ENCODE measurements around the gene JARID2.

GRCh38 chr6:15296735-15297134 lies 50.9 kb downstream of the JARID2 start:
- no peak for TF ChIP-seq ZMAT4 (CRISPR knock-in tag; IDR thresholded peaks at IDR 0.05)
- no peak for TF ChIP-seq CTCF (IDR thresholded peaks at IDR 0.05)
- TF ChIP-seq KAT7 (CRISPR knock-in tag; IDR thresholded peaks at IDR 0.05; ENCODE audit: borderline replicate concordance), result no peak

All from WTC11 (cell line).